ENCODE results near the gene FAM107A. TPM values are rescaled to one million over a fixed set of nuclear protein-coding genes. Genes with fewer than 3 reads are reported as not detected.

The FAM107A gene
- polyA plus RNA-seq, 1 donor (not counting 4 experiments of a cell fraction or from before 2014, with no cell fraction given), result not detected

GRCh38 chr3:58567251-58567515 is 10.0 kb downstream of the FAM107A start:
- dilution Hi-C loops (cut with MboI; ENCODE audit: extremely low pct_ligation_motif_present, low sequenced_read_pairs), result no loop called here
- H3K9me3 ChIP-seq (ENCODE audit: control insufficient read depth, low read depth, low read length), result no peaks in the 10 kb centered on the region
- FAIRE-seq (no peak), DNase-seq (ENCODE audit: low read depth, low spot score) (no peak)
- H3K27ac ChIP-seq (ENCODE audit: control insufficient read depth, insufficient read depth, low read length), result no peak overlapping the region
- TF ChIP-seq EZH2 (IDR thresholded peaks at IDR 0.05; ENCODE audit: low read length) (no peak), CTCF (optimal IDR thresholded peaks at IDR 0.05 in 1 of 3, IDR thresholded peaks at IDR 0.05 in 1 of 3, conservative IDR thresholded peaks at IDR 0.05 in 1 of 3; ENCODE audit: extremely low read depth in 1 of 3, insufficient read depth in 2 of 3, low read length in 3 of 3) (no peak)
- no peaks in the 10 kb centered on the region for H3K9me1 ChIP-seq (ENCODE audit: control insufficient read depth, extremely low read depth, insufficient read depth, low read length)
- H4K20me1 ChIP-seq (ENCODE audit: control insufficient read depth, extremely low read depth, insufficient read depth, low read length), result no peaks in the 10 kb centered on the region
- H3K4me1 ChIP-seq (ENCODE audit: control insufficient read depth, extremely low read depth, insufficient read depth, low read length), result peaks cover 17% of the 10 kb centered on the region
- no peaks in the 10 kb centered on the region for H3K36me3 ChIP-seq (ENCODE audit: control insufficient read depth in 2 of 2, extremely low read depth in 1 of 2, insufficient read depth in 2 of 2, low read length in 2 of 2)
- no peak overlapping the region for H2AFZ ChIP-seq (ENCODE audit: control insufficient read depth, low read length)
- H3K4me3 ChIP-seq (ENCODE audit: control insufficient read depth in 2 of 3, extremely low read depth in 1 of 3, insufficient read depth in 2 of 3, low read depth in 1 of 3, low read length in 3 of 3), result no peak overlapping the region
- H3K79me2 ChIP-seq (ENCODE audit: control insufficient read depth, insufficient read depth, low read length), result no peaks in the 10 kb centered on the region
- H3K27me3 ChIP-seq (ENCODE audit: control insufficient read depth, extremely low read depth, insufficient read depth, low read length), result no peaks in the 10 kb centered on the region
- H3K4me2 ChIP-seq (ENCODE audit: control insufficient read depth, extremely low read depth, insufficient read depth, low read depth, low read length), result no peak overlapping the region
- H3K9ac ChIP-seq (ENCODE audit: control insufficient read depth, extremely low read depth, insufficient read depth, low read length), result no peak overlapping the region

- no peak overlapping the region for H3K27ac ChIP-seq (ENCODE audit: control insufficient read depth, insufficient read depth, low read length)
- no peaks in the 10 kb centered on the region for H3K27me3 ChIP-seq (ENCODE audit: control insufficient read depth, extremely low read depth, insufficient read depth, low read length)
- H3K4me2 ChIP-seq (ENCODE audit: control insufficient read depth, extremely low read depth, insufficient read depth, low read depth, low read length), result no peak overlapping the region
- dilution Hi-C loops (cut with MboI; ENCODE audit: extremely low pct_ligation_motif_present, low sequenced_read_pairs), result no loop called here
- H2AFZ ChIP-seq (ENCODE audit: control insufficient read depth, low read length), result no peak overlapping the region
- H3K4me1 ChIP-seq (ENCODE audit: control insufficient read depth, extremely low read depth, insufficient read depth, low read length), result peaks cover 17% of the 10 kb centered on the region
- no peak overlapping the region for H3K4me3 ChIP-seq (ENCODE audit: control insufficient read depth in 2 of 3, extremely low read depth in 1 of 3, insufficient read depth in 2 of 3, low read depth in 1 of 3, low read length in 3 of 3)
- H3K36me3 ChIP-seq (ENCODE audit: control insufficient read depth in 2 of 2, extremely low read depth in 1 of 2, insufficient read depth in 2 of 2, low read length in 2 of 2), result no peaks in the 10 kb centered on the region
- no peaks in the 10 kb centered on the region for H3K9me3 ChIP-seq (ENCODE audit: control insufficient read depth, low read depth, low read length)
- no peak overlapping the region for H3K9ac ChIP-seq (ENCODE audit: control insufficient read depth, extremely low read depth, insufficient read depth, low read length)
- no peaks in the 10 kb centered on the region for H4K20me1 ChIP-seq (ENCODE audit: control insufficient read depth, extremely low read depth, insufficient read depth, low read length)
- no peaks in the 10 kb centered on the region for H3K79me2 ChIP-seq (ENCODE audit: control insufficient read depth, insufficient read depth, low read length)
- no peaks in the 10 kb centered on the region for H3K9me1 ChIP-seq (ENCODE audit: control insufficient read depth, extremely low read depth, insufficient read depth, low read length)
- FAIRE-seq, result no peak
- TF ChIP-seq CTCF (optimal IDR thresholded peaks at IDR 0.05 in 1 of 3, IDR thresholded peaks at IDR 0.05 in 1 of 3, conservative IDR thresholded peaks at IDR 0.05 in 1 of 3; ENCODE audit: extremely low read depth in 1 of 3, insufficient read depth in 2 of 3, low read length in 3 of 3), result no peak
- no peak for DNase-seq (ENCODE audit: low read depth, low spot score)
Observed at GRCh38 chr3:58566398-58567250, 10.6 kb downstream of the FAM107A start.
